HEK293 (cell line): Measurements from ENCODE around the gene PSTK.

Source experiments
- CTCF ChIP-seq: fragments of 450-650 bp; formaldehyde crosslinking; IDR thresholded peaks from 2 replicates; pipeline ENCODE4 v1.5.1; 2016; ENCODE audit warnings: missing biosample characterization, missing genetic modification characterization
- PBX3 ChIP-seq: sonication (generic); formaldehyde crosslinking; IDR thresholded peaks from 2 replicates; pipeline ENCODE4 v1.8.1; 2022; ENCODE audit warnings: mild to moderate bottlenecking, moderate library complexity, missing genetic modification reagents
- REST ChIP-seq: fragments of 450-650 bp; formaldehyde crosslinking; IDR thresholded peaks from 2 replicates; pipeline ENCODE4 v1.5.1; 2016; ENCODE audit warnings: missing biosample characterization, missing genetic modification characterization

GRCh38 chr10:122939133-122939855, 40.9 kb upstream of the PSTK start:
- TF ChIP-seq CTCF (tag by site-specific recombination) (no peak), PBX3 (CRISPR knock-in tag) (no peak), REST (tag by site-specific recombination) (no peak)
